Right renal pelvis (tissue), 4 donors: ENCODE results near the gene CEP78. TPM values are rescaled to one million over a fixed set of nuclear protein-coding genes. Genes with fewer than 3 reads are reported as not detected.

Source experiments
- DNase-seq, 4 donors: peaks; one replicate each; pipeline ENCODE4 v3.0.0-alpha.2; 2013; ENCODE audit warnings: low read depth in 4 of 4, low spot score in 3 of 4, missing footprints in 1 of 4
- polyA plus RNA-seq, 4 donors: library from polyadenylated mRNA; unstranded; fragments of 120-200 nt; gene quantifications; one replicate each; pipeline ENCODE4 v1.2.1, GENCODE V29; 2013; ENCODE audit not compliant: insufficient read length in 4 of 4

Gene CEP78
- polyA plus RNA-seq, 4 donors = 31.2 to 34.2 (median 33.1) TPM

GRCh38 chr9:78304357-78304756 lies 68.5 kb downstream of the CEP78 start:
- DNase-seq = no peak

GRCh38 chr9:78306222-78307076 lies 70.6 kb downstream of the CEP78 start:
- DNase-seq = no peak

GRCh38 chr9:78307360-78307759 lies 71.5 kb downstream of the CEP78 start:
- no peak for DNase-seq

GRCh38 chr9:78309066-78309465 lies 73.2 kb downstream of the CEP78 start:
- no peak for DNase-seq

- no peak for DNase-seq
Observed at GRCh38 chr9:78311075-78311474, 75.2 kb downstream of the CEP78 start.

GRCh38 chr9:78311886-78312524 lies 76.1 kb downstream of the CEP78 start:
- no peak for DNase-seq

GRCh38 chr9:78314550-78314949 lies 78.7 kb downstream of the CEP78 start:
- no peak for DNase-seq

GRCh38 chr9:78314953-78315870 lies 79.3 kb downstream of the CEP78 start:
- no peak for DNase-seq

GRCh38 chr9:78316166-78316892 lies 80.5 kb downstream of the CEP78 start:
- no peak for DNase-seq

GRCh38 chr9:78319197-78320029 lies 83.5 kb downstream of the CEP78 start:
- DNase-seq = no peak

- no peak for DNase-seq
Observed at GRCh38 chr9:78320030-78320693, 84.3 kb downstream of the CEP78 start.

- no peak for DNase-seq
Observed at GRCh38 chr9:78320875-78321496, 85.1 kb downstream of the CEP78 start.

GRCh38 chr9:78321505-78321904 lies 85.6 kb downstream of the CEP78 start:
- no peak for DNase-seq

GRCh38 chr9:78324068-78324650 lies 88.3 kb downstream of the CEP78 start:
- no peak for DNase-seq

- no peak for DNase-seq
Observed at GRCh38 chr9:78324682-78325081, 88.8 kb downstream of the CEP78 start.

- peak in 2 of 4 donors; percentile 8 to 16 for DNase-seq
Observed at GRCh38 chr9:78325343-78325742, 89.5 kb downstream of the CEP78 start.

GRCh38 chr9:78325846-78326360 lies 90.0 kb downstream of the CEP78 start:
- DNase-seq = no peak

- no peak for DNase-seq
Observed at GRCh38 chr9:78326564-78326963, 90.7 kb downstream of the CEP78 start.
